HEK293 (cell line): ENCODE measurements around the gene ORAI2.

Experiments used
- BCL11B ChIP-seq: fragments of 450-650 bp; formaldehyde crosslinking; IDR thresholded peaks from 2 replicates; pipeline ENCODE4 v1.5.1; 2016; ENCODE audit warnings: low read depth, missing biosample characterization, missing genetic modification characterization
- GLI4 ChIP-seq: fragments of 450-650 bp; formaldehyde crosslinking; IDR thresholded peaks from 2 replicates; pipeline ENCODE4 v1.5.1; 2016; ENCODE audit warnings: missing biosample characterization, missing genetic modification characterization
- KLF8 ChIP-seq: fragments of 450-650 bp; formaldehyde crosslinking; IDR thresholded peaks from 2 replicates; pipeline ENCODE4 v1.5.1; 2016; ENCODE audit warnings: missing biosample characterization, missing genetic modification characterization
- SETDB1 ChIP-seq: IDR thresholded peaks from one replicate; pipeline ENCODE4 v1.6.1; 2017; ENCODE audit warnings: mild to moderate bottlenecking, low read length, moderate library complexity, mixed read lengths; ENCODE audit not compliant: insufficient read length
- SP3 ChIP-seq: fragments of 450-650 bp; formaldehyde crosslinking; IDR thresholded peaks from 2 replicates; pipeline ENCODE4 v1.5.1; 2016; ENCODE audit warnings: missing biosample characterization, missing genetic modification characterization
- SP7 ChIP-seq: fragments of 450-650 bp; formaldehyde crosslinking; IDR thresholded peaks from 2 replicates; pipeline ENCODE4 v1.5.1; 2016; ENCODE audit warnings: missing biosample characterization, missing genetic modification characterization
- ZIC2 ChIP-seq: fragments of 450-650 bp; formaldehyde crosslinking; IDR thresholded peaks from 2 replicates; pipeline ENCODE4 v1.5.1; 2016; ENCODE audit warnings: missing biosample characterization, missing genetic modification characterization
- ZNF10 ChIP-seq: fragments of 450-650 bp; formaldehyde crosslinking; IDR thresholded peaks from 2 replicates; pipeline ENCODE4 v1.5.1; 2017; ENCODE audit warnings: missing biosample characterization, missing genetic modification characterization
- ZNF121 ChIP-seq: fragments of 450-650 bp; formaldehyde crosslinking; IDR thresholded peaks from 2 replicates; pipeline ENCODE4 v1.5.1; 2016; ENCODE audit warnings: missing biosample characterization, missing genetic modification characterization
- ZNF138 ChIP-seq: fragments of 450-650 bp; formaldehyde crosslinking; IDR thresholded peaks from 2 replicates; pipeline ENCODE4 v1.5.1; 2016; ENCODE audit warnings: missing biosample characterization, missing genetic modification characterization, borderline replicate concordance
- ZNF23 ChIP-seq: fragments of 450-650 bp; formaldehyde crosslinking; IDR thresholded peaks from 2 replicates; pipeline ENCODE4 v1.5.1; 2016; ENCODE audit warnings: missing biosample characterization, missing genetic modification characterization, borderline replicate concordance
- ZNF335 ChIP-seq: fragments of 450-650 bp; formaldehyde crosslinking; conservative IDR thresholded peaks from 2 replicates; pipeline ENCODE4 v1.5.1; 2016; ENCODE audit warnings: missing biosample characterization, missing genetic modification characterization
- ZNF350 ChIP-seq: fragments of 450-650 bp; formaldehyde crosslinking; IDR thresholded peaks from 2 replicates; pipeline ENCODE4 v1.5.0; 2017; ENCODE audit warnings: missing biosample characterization, mild to moderate bottlenecking, missing genetic modification characterization
- ZNF37A ChIP-seq: fragments of 450-650 bp; IDR thresholded peaks from 2 replicates; pipeline ENCODE4 v1.5.1; 2018; ENCODE audit warnings: missing biosample characterization, missing genetic modification characterization
- ZNF510 ChIP-seq: fragments of 450-650 bp; formaldehyde crosslinking; IDR thresholded peaks from 2 replicates; pipeline ENCODE4 v1.5.1; 2018; ENCODE audit warnings: mild to moderate bottlenecking, missing genetic modification characterization, missing biosample characterization; ENCODE audit not compliant: insufficient replicate concordance
- ZNF549 ChIP-seq: fragments of 450-650 bp; IDR thresholded peaks from 2 replicates; pipeline ENCODE4 v1.5.1; 2018; ENCODE audit warnings: missing biosample characterization, missing genetic modification characterization, mild to moderate bottlenecking, inconsistent platforms, moderate library complexity
- ZNF558 ChIP-seq: fragments of 450-650 bp; formaldehyde crosslinking; IDR thresholded peaks from 2 replicates; pipeline ENCODE4 v1.5.1; 2016; ENCODE audit warnings: missing biosample characterization, missing genetic modification characterization
- ZNF707 ChIP-seq: fragments of 450-650 bp; formaldehyde crosslinking; IDR thresholded peaks from 2 replicates; pipeline ENCODE4 v1.5.1; 2016; ENCODE audit warnings: missing biosample characterization, missing genetic modification characterization
- ZNF792 ChIP-seq: fragments of 450-650 bp; formaldehyde crosslinking; IDR thresholded peaks from 2 replicates; pipeline ENCODE4 v1.5.1; 2016; ENCODE audit warnings: missing biosample characterization, missing genetic modification characterization
- ZSCAN30 ChIP-seq: fragments of 450-650 bp; IDR thresholded peaks from 2 replicates; pipeline ENCODE4 v1.5.1; 2018; ENCODE audit warnings: missing biosample characterization, mild to moderate bottlenecking, missing genetic modification characterization, moderate library complexity
- TF ChIP-seq, protein P1 (sequence below): fragments of 450-650 bp; formaldehyde crosslinking; IDR thresholded peaks from 2 replicates; pipeline ENCODE4 v1.5.1; 2016; ENCODE audit warnings: missing biosample characterization, missing genetic modification characterization
- TF ChIP-seq, protein P2 (sequence below): fragments of 450-650 bp; formaldehyde crosslinking; IDR thresholded peaks from 2 replicates; pipeline ENCODE4 v1.5.1; 2016; ENCODE audit warnings: missing biosample characterization, missing genetic modification characterization
- TF ChIP-seq, protein P3 (sequence below): fragments of 450-650 bp; formaldehyde crosslinking; IDR thresholded peaks from 2 replicates; pipeline ENCODE4 v1.5.1; 2016; ENCODE audit warnings: missing biosample characterization, missing genetic modification characterization
- TF ChIP-seq, protein P4 (sequence below): fragments of 450-650 bp; formaldehyde crosslinking; IDR thresholded peaks from 2 replicates; pipeline ENCODE4 v1.5.1; 2016; ENCODE audit warnings: missing biosample characterization, missing genetic modification characterization, low read depth
- TF ChIP-seq, protein P5 (sequence below): fragments of 450-650 bp; formaldehyde crosslinking; IDR thresholded peaks from 2 replicates; pipeline ENCODE4 v1.5.1; 2016; ENCODE audit warnings: missing biosample characterization, missing genetic modification characterization, borderline replicate concordance
- TF ChIP-seq, protein P6 (sequence below): fragments of 450-650 bp; formaldehyde crosslinking; optimal IDR thresholded peaks from 2 replicates; pipeline ENCODE3; 2016; ENCODE audit warnings: missing biosample characterization, mild to moderate bottlenecking, missing genetic modification characterization

ORAI2 gene

DNA sequence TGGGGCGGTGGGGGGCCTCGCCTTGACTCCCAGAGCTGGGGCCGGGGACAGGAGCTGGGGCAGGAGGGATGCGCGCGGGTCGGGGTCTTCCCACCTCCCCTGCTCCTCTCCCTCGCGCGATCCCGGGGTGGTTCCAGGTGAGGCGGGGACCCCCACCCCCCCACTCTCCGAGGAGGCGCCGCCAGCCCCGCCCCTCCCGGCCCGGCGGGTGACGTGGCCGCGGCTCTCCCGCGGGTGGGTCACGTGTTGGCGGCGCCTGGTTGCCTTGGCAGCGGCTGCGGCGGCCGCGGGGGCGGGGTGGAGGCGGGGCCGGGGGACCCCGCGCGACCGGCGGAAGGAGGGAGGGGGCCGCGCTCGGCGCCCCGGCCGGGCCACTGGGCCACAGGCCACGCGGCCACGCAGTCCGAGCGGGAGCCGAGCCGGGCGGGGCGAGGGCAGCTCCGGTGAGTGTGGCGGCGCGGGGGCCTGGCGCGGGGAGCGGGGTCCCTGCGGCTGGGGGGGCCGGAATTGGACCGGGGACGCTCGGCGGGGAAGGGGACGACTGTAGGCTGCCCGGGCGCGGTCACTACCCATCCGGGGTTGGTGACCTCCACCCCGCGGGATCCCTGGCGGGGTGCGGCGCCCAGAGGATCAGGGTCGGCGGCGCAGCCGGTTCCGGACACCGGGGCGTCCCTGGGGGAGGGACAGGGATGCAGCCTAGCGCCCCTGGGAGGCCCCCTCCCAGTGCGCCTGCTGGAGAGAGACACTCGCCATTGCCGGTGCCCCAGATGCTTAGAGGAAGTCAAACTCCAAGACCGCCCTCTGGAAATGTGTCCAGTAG, at the start of gene ORAI2 (continued):
- peak; percentile 88 for TF ChIP-seq ZNF335 (tag by site-specific recombination)
- TF ChIP-seq SP3 (tag by site-specific recombination) = peak; percentile 7; the same call in 1 of the 2 replicates
- TF ChIP-seq ZNF510 (tag by site-specific recombination) = no peak
- TF ChIP-seq, protein P1, sequence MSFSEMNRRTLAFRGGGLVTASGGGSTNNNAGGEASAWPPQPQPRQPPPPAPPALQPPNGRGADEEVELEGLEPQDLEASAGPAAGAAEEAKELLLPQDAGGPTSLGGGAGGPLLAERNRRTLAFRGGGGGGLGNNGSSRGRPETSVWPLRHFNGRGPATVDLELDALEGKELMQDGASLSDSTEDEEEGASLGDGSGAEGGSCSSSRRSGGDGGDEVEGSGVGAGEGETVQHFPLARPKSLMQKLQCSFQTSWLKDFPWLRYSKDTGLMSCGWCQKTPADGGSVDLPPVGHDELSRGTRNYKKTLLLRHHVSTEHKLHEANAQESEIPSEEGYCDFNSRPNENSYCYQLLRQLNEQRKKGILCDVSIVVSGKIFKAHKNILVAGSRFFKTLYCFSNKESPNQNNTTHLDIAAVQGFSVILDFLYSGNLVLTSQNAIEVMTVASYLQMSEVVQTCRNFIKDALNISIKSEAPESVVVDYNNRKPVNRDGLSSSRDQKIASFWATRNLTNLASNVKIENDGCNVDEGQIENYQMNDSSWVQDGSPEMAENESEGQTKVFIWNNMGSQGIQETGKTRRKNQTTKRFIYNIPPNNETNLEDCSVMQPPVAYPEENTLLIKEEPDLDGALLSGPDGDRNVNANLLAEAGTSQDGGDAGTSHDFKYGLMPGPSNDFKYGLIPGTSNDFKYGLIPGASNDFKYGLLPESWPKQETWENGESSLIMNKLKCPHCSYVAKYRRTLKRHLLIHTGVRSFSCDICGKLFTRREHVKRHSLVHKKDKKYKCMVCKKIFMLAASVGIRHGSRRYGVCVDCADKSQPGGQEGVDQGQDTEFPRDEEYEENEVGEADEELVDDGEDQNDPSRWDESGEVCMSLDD (tag by site-specific recombination) = peak; percentile 86
- no peak for TF ChIP-seq ZNF10 (tag by site-specific recombination)
- TF ChIP-seq ZNF138 = no peak
- TF ChIP-seq, protein P2, sequence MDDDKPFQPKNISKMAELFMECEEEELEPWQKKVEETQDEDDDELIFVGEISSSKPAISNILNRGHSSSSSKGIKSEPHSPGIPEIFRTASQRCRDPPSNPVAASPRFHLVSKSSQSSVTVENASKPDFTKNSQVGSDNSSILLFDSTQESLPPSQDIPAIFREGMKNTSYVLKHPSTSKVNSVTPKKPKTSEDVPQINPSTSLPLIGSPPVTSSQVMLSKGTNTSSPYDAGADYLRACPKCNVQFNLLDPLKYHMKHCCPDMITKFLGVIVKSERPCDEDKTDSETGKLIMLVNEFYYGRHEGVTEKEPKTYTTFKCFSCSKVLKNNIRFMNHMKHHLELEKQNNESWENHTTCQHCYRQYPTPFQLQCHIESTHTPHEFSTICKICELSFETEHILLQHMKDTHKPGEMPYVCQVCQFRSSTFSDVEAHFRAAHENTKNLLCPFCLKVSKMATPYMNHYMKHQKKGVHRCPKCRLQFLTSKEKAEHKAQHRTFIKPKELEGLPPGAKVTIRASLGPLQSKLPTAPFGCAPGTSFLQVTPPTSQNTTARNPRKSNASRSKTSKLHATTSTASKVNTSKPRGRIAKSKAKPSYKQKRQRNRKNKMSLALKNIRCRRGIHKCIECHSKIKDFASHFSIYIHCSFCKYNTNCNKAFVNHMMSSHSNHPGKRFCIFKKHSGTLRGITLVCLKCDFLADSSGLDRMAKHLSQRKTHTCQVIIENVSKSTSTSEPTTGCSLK (tag by site-specific recombination) = no peak
- no peak for TF ChIP-seq SETDB1
- no peak for TF ChIP-seq BCL11B (tag by site-specific recombination)
- no peak for TF ChIP-seq ZNF707 (tag by site-specific recombination)
- no peak for TF ChIP-seq ZNF121 (tag by site-specific recombination)
- TF ChIP-seq ZNF23 = no peak
- no peak for TF ChIP-seq ZNF549 (tag by site-specific recombination)
- TF ChIP-seq SP7 (tag by site-specific recombination) = no peak
- TF ChIP-seq, protein P3, sequence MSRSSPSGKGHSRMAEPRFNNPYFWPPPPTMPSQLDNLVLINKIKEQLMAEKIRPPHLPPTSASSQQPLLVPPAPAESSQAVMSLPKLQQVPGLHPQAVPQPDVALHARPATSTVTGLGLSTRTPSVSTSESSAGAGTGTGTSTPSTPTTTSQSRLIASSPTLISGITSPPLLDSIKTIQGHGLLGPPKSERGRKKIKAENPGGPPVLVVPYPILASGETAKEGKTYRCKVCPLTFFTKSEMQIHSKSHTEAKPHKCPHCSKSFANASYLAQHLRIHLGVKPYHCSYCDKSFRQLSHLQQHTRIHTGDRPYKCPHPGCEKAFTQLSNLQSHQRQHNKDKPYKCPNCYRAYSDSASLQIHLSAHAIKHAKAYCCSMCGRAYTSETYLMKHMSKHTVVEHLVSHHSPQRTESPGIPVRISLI (tag by site-specific recombination) = no peak
- TF ChIP-seq ZNF792 = no peak
- TF ChIP-seq GLI4 = no peak
- 0 out of 2 replicates have a peak, but pooled peaks have one; percentile 17 for TF ChIP-seq ZSCAN30
- no peak for TF ChIP-seq ZNF558
- TF ChIP-seq, protein P4, sequence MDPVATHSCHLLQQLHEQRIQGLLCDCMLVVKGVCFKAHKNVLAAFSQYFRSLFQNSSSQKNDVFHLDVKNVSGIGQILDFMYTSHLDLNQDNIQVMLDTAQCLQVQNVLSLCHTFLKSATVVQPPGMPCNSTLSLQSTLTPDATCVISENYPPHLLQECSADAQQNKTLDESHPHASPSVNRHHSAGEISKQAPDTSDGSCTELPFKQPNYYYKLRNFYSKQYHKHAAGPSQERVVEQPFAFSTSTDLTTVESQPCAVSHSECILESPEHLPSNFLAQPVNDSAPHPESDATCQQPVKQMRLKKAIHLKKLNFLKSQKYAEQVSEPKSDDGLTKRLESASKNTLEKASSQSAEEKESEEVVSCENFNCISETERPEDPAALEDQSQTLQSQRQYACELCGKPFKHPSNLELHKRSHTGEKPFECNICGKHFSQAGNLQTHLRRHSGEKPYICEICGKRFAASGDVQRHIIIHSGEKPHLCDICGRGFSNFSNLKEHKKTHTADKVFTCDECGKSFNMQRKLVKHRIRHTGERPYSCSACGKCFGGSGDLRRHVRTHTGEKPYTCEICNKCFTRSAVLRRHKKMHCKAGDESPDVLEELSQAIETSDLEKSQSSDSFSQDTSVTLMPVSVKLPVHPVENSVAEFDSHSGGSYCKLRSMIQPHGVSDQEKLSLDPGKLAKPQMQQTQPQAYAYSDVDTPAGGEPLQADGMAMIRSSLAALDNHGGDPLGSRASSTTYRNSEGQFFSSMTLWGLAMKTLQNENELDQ (tag by site-specific recombination) = no peak
- peak; percentile 21; the same call in 1 of the 2 replicates for TF ChIP-seq KLF8 (tag by site-specific recombination)
- TF ChIP-seq ZNF350 = no peak
- TF ChIP-seq, protein P5, sequence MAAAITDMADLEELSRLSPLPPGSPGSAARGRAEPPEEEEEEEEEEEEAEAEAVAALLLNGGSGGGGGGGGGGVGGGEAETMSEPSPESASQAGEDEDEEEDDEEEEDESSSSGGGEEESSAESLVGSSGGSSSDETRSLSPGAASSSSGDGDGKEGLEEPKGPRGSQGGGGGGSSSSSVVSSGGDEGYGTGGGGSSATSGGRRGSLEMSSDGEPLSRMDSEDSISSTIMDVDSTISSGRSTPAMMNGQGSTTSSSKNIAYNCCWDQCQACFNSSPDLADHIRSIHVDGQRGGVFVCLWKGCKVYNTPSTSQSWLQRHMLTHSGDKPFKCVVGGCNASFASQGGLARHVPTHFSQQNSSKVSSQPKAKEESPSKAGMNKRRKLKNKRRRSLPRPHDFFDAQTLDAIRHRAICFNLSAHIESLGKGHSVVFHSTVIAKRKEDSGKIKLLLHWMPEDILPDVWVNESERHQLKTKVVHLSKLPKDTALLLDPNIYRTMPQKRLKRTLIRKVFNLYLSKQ (tag by site-specific recombination) = no peak
- TF ChIP-seq ZNF37A (tag by site-specific recombination) = 0 out of 2 replicates have a peak, but pooled peaks have one; percentile 33
- TF ChIP-seq, protein P6, sequence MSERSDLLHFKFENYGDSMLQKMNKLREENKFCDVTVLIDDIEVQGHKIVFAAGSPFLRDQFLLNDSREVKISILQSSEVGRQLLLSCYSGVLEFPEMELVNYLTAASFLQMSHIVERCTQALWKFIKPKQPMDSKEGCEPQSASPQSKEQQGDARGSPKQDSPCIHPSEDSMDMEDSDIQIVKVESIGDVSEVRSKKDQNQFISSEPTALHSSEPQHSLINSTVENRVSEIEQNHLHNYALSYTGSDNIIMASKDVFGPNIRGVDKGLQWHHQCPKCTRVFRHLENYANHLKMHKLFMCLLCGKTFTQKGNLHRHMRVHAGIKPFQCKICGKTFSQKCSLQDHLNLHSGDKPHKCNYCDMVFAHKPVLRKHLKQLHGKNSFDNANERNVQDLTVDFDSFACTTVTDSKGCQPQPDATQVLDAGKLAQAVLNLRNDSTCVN (tag by site-specific recombination) = peak; percentile 67
- peak; percentile 84 for TF ChIP-seq ZIC2
